GM12878 (cell line): Measurements from ENCODE around the gene PLPP3. TPM values are rescaled to one million over a fixed set of nuclear protein-coding genes. Genes with fewer than 3 reads are reported as not detected.

Experiments
- ATAC-seq: fragments of 200-7000 bp; cut with Tn5 transposase; 3 replicates; pipeline ENCODE4 v1.9.1; 2020; ENCODE audit warnings: mild to moderate bottlenecking, moderate library complexity
- BruUV-seq: library from RNA; stranded (reverse); fragments of 400-500 nt; replicated peaks from 2 replicates; lab custom pipeline; 2021; lab: Mats Ljungman, UMichigan
- CTCF ChIA-PET: fragments of 300-600 bp; sonication (Branson Sonifier 250); formaldehyde crosslinking; extraction: SDS; loops from one replicate; lab custom pipeline; 2021; ENCODE audit warnings: inconsistent platforms; lab: Yijun Ruan, JAX
- POLR2A ChIA-PET: fragments of 350-600 bp; formaldehyde crosslinking; extraction: SDS; loops from one replicate; lab custom pipeline; 2021; ENCODE audit warnings: inconsistent platforms; lab: Charles Lee
- RAD21 ChIA-PET: fragments of 300-600 bp; sonication (Branson Sonifier 250); formaldehyde crosslinking; loops from one replicate; lab custom pipeline; 2023; ENCODE audit warnings: antibody characterized with exemption; ENCODE audit not compliant: unreplicated experiment; lab: Charles Lee
- SMC1A ChIA-PET: fragments of 300-600 bp; sonication (Branson Sonifier 250); formaldehyde crosslinking; loops from one replicate; lab custom pipeline; 2023; ENCODE audit not compliant: unreplicated experiment, uncharacterized antibody; lab: Charles Lee
- DNase-seq: peaks from one replicate; pipeline ENCODE4 v3.0.0-alpha.2; 2011; ENCODE audit warnings: low read depth, low spot score
- FAIRE-seq: peaks from 3 replicates; lab custom pipeline; 2011; peaks lifted over from hg19 to GRCh38; lab: Jason Lieb, UNC
- H2AFZ ChIP-seq: 2 replicates; pipeline ENCODE4 v1.6.0; 2011; ENCODE audit warnings: low read depth, low read length, control low read depth; ENCODE audit not compliant: control insufficient read depth
- H3K27ac ChIP-seq: 2 replicates; pipeline ENCODE4 v1.5.1; 2011; ENCODE audit warnings: control low read depth; ENCODE audit not compliant: control insufficient read depth, insufficient read depth
- H3K27me3 ChIP-seq, 2 experiments: replicated peaks in 1 of 2; 2 replicates each; pipeline versions ENCODE4 v1.6.0 to v1.6.1; 2011; ENCODE audit warnings: low read length in 1 of 2; ENCODE audit not compliant: control insufficient read depth in 2 of 2, insufficient read depth in 2 of 2
- H3K36me3 ChIP-seq, 2 experiments: 2 replicates each; pipeline ENCODE4 v1.5.1; 2011; ENCODE audit warnings: low read length in 1 of 2; ENCODE audit not compliant: control insufficient read depth in 2 of 2, insufficient read depth in 2 of 2
- H3K4me1 ChIP-seq: 2 replicates; pipeline ENCODE4 v1.6.1; 2011; ENCODE audit warnings: mild to moderate bottlenecking, low read length, moderate library complexity, mixed read lengths; ENCODE audit not compliant: control insufficient read depth, insufficient read depth
- H3K4me2 ChIP-seq: 2 replicates; pipeline ENCODE4 v1.6.0; 2011; ENCODE audit warnings: control low read depth; ENCODE audit not compliant: control insufficient read depth, insufficient read depth
- H3K4me3 ChIP-seq: fragments of 200-600 bp; sonication (generic); 2 replicates; pipeline ENCODE4 v1.5.1; 2016
- H3K79me2 ChIP-seq: 2 replicates; pipeline ENCODE4 v1.6.0; 2011; ENCODE audit warnings: low read length; ENCODE audit not compliant: control insufficient read depth, insufficient read depth
- H3K9ac ChIP-seq: 2 replicates; pipeline ENCODE4 v1.8.0; 2011; ENCODE audit warnings: low read length, control low read depth, mixed read lengths; ENCODE audit not compliant: control insufficient read depth, insufficient read depth
- H3K9me3 ChIP-seq: replicated peaks from 3 replicates; pipeline ENCODE4 v1.5.1; 2011; ENCODE audit warnings: mild to moderate bottlenecking, low read length; ENCODE audit not compliant: control insufficient read depth, insufficient read depth
- H4K20me1 ChIP-seq: 2 replicates; pipeline ENCODE4 v1.6.0; 2011; ENCODE audit not compliant: control insufficient read depth, insufficient read depth
- CBX3 ChIP-seq: fragments of 200-600 bp; sonication (generic); IDR thresholded peaks from 2 replicates; pipeline ENCODE4 v1.6.1; 2016; ENCODE audit warnings: low read depth, borderline replicate concordance
- CREB1 ChIP-seq: IDR thresholded peaks from 2 replicates; pipeline ENCODE4 v1.6.1; 2012; ENCODE audit warnings: low read depth, mild to moderate bottlenecking, inconsistent platforms
- DPF2 ChIP-seq: fragments of 450-650 bp; IDR thresholded peaks from 2 replicates; pipeline ENCODE4 v1.6.1; 2017; ENCODE audit warnings: mild to moderate bottlenecking
- KDM1A ChIP-seq: fragments of 200-600 bp; sonication (generic); IDR thresholded peaks from 2 replicates; pipeline ENCODE4 v1.6.1; 2016; ENCODE audit warnings: borderline replicate concordance
- MEF2B ChIP-seq: fragments of 450-650 bp; IDR thresholded peaks from 2 replicates; pipeline ENCODE4 v1.6.1; 2018; ENCODE audit warnings: mild to moderate bottlenecking, moderate library complexity; ENCODE audit not compliant: partially characterized antibody, poor library complexity, severe bottlenecking
- MTA3 ChIP-seq: IDR thresholded peaks from 2 replicates; pipeline ENCODE4 v1.6.1; 2012; ENCODE audit warnings: low read length, inconsistent platforms, borderline replicate concordance
- MYC ChIP-seq: IDR thresholded peaks from 2 replicates; pipeline ENCODE4 v1.6.1; 2011; ENCODE audit warnings: mild to moderate bottlenecking, low read length, moderate library complexity, inconsistent platforms; ENCODE audit not compliant: insufficient read depth, insufficient replicate concordance, insufficient read length, severe bottlenecking
- PAX8 ChIP-seq: fragments of 450-650 bp; IDR thresholded peaks from 2 replicates; pipeline ENCODE4 v1.6.1; 2017; ENCODE audit warnings: mild to moderate bottlenecking, moderate library complexity
- POU2F2 ChIP-seq: IDR thresholded peaks from 3 replicates; pipeline ENCODE4 v1.6.1; 2011; ENCODE audit warnings: low read depth, mild to moderate bottlenecking, low read length, borderline replicate concordance
- RFX5 ChIP-seq: IDR thresholded peaks from 2 replicates; pipeline ENCODE4 v1.6.1; 2011; ENCODE audit warnings: low read depth, low read length, improper control_type of control experiment
- SMARCA5 ChIP-seq: fragments of 450-650 bp; IDR thresholded peaks from 2 replicates; pipeline ENCODE4 v1.6.1; 2017; ENCODE audit warnings: mild to moderate bottlenecking
- SREBF1 ChIP-seq: IDR thresholded peaks from 2 replicates; pipeline ENCODE4 v1.6.1; 2012; ENCODE audit warnings: mild to moderate bottlenecking, low read length
- TARDBP ChIP-seq: IDR thresholded peaks from 2 replicates; pipeline ENCODE4 v1.6.1; 2016; ENCODE audit warnings: borderline replicate concordance
- WGBS: methylation state at CpG from one replicate; pipeline ENCODE4 v1.1.6; 2016; ENCODE audit warnings: low lambda C conversion rate; ENCODE audit not compliant: insufficient replicate concordance, insufficient coverage; ENCODE audit errors: missing lambda C conversion rate; 5-methylcytosine and 5-hydroxymethylcytosine counted together
- in situ Hi-C: fragments of 300-500 bp; cut with MboI; formaldehyde crosslinking; loops from 9 replicates; pipeline ENCODE4 v1.14.3; 2018; ENCODE audit warnings: mixed read lengths
- intact Hi-C: fragments of 100-400 bp; cut with micrococcal nuclease; formaldehyde crosslinking; loops from one replicate; pipeline ENCODE4 v1.14.2; 2022; ENCODE audit not compliant: unreplicated experiment
- polyA plus RNA-seq, 11 experiments: library from polyadenylated mRNA; depleted of rRNA in 4 of 11; unstranded in 6 of 11; stranded (reverse) in 5 of 11; fragments of >200 nt; fragmentation: Nextera tagmentation in 4 of 11; fragmentation: Illumina TruSeq in 1 of 11; extraction: Ambion mirVana in 4 of 11; extraction: Trizol in 1 of 11; gene quantifications; 1 replicate in 1 of 11; 2 replicates in 10 of 11; pipeline versions ENCODE4 v1.2.1 to v1.2.3, GENCODE V29; 2011 to 2016; ENCODE audit warnings: inconsistent platforms in 2 of 11, missing spikeins in 2 of 11, low read depth in 1 of 11
- total RNA-seq, 4 experiments: library from RNA; depleted of rRNA in 3 of 4; stranded (reverse); fragments of >200 nt in 3 of 4; fragmentation: Illumina TruSeq in 1 of 4; extraction: Trizol in 1 of 4; gene quantifications; 2 replicates each; pipeline versions ENCODE4 v1.2.1 to v1.2.3, GENCODE V29; 2013 to 2021
- TF ChIP-seq, protein P1 (sequence below): fragments of 450-650 bp; IDR thresholded peaks from 2 replicates; pipeline ENCODE4 v1.6.1; 2016; ENCODE audit warnings: mild to moderate bottlenecking, moderate library complexity, borderline replicate concordance
- TF ChIP-seq, protein P2 (sequence below): fragments of 450-650 bp; IDR thresholded peaks from 2 replicates; pipeline ENCODE4 v1.6.1; 2016; ENCODE audit warnings: mild to moderate bottlenecking
- TF ChIP-seq, protein P3 (sequence below): fragments of 150-350 bp; IDR thresholded peaks from 2 replicates; pipeline ENCODE4 v1.6.1; 2016; ENCODE audit warnings: low read depth, low read length

The PLPP3 gene
- total and polyA plus RNA-seq, 10 of the 15 experiments (the other 5 are each of a cell fraction or from before 2014, with no cell fraction given), result 6.4 to 26.8 (median 9.5) TPM

DNA sequence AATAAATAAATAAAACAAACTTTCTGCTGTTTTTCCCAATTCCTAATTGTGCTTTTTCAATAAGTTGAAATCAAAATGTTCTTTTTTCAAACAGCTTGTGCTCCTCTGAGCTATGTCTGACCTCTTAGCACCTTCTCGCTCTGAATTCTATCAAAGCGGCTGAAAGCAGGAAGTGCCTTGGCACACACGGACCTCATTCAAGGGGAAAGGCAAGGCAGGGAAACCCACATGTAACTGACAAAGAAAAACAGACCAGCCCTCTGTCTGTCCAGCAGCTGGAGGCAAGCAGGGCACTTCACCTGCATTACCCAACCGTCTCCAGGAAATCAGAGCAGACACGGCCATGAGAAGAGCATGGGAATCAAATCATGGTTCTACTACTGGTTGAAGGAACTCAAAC lies 56.7 kb downstream of the PLPP3 start:
- Histone ChIP-seq H3K9me3 (no peaks in the 10 kb centered on the region), H2AFZ (no peak overlapping the region), H3K79me2 (no peaks in the 10 kb centered on the region), H3K9ac (no peak overlapping the region), H3K27me3 (no peaks in the 10 kb centered on the region; a peak in 1 of 4 replicates), H3K27ac (no peak overlapping the region), H3K4me1 (peaks cover 47% of the 10 kb centered on the region), H3K4me3 (no peak overlapping the region), H3K4me2 (no peak overlapping the region), H4K20me1 (no peaks in the 10 kb centered on the region), H3K36me3 (no peaks in the 10 kb centered on the region)
- no peak for DNase-seq
- no peak for TF ChIP-seq TARDBP
- no peak for TF ChIP-seq CREB1
- no peak for TF ChIP-seq DPF2
- no peak for TF ChIP-seq CBX3
- no peak for TF ChIP-seq RFX5
- no peak for TF ChIP-seq MTA3
- no peak for TF ChIP-seq SMARCA5
- no peak for TF ChIP-seq SREBF1
- no peak for TF ChIP-seq MYC
- no peak for TF ChIP-seq KDM1A
- no peak for TF ChIP-seq PAX8
- TF ChIP-seq, protein P1, sequence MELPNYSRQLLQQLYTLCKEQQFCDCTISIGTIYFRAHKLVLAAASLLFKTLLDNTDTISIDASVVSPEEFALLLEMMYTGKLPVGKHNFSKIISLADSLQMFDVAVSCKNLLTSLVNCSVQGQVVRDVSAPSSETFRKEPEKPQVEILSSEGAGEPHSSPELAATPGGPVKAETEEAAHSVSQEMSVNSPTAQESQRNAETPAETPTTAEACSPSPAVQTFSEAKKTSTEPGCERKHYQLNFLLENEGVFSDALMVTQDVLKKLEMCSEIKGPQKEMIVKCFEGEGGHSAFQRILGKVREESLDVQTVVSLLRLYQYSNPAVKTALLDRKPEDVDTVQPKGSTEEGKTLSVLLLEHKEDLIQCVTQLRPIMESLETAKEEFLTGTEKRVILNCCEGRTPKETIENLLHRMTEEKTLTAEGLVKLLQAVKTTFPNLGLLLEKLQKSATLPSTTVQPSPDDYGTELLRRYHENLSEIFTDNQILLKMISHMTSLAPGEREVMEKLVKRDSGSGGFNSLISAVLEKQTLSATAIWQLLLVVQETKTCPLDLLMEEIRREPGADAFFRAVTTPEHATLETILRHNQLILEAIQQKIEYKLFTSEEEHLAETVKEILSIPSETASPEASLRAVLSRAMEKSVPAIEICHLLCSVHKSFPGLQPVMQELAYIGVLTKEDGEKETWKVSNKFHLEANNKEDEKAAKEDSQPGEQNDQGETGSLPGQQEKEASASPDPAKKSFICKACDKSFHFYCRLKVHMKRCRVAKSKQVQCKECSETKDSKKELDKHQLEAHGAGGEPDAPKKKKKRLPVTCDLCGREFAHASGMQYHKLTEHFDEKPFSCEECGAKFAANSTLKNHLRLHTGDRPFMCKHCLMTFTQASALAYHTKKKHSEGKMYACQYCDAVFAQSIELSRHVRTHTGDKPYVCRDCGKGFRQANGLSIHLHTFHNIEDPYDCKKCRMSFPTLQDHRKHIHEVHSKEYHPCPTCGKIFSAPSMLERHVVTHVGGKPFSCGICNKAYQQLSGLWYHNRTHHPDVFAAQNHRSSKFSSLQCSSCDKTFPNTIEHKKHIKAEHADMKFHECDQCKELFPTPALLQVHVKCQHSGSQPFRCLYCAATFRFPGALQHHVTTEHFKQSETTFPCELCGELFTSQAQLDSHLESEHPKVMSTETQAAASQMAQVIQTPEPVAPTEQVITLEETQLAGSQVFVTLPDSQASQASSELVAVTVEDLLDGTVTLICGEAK, result no peak
- TF ChIP-seq, protein P2, sequence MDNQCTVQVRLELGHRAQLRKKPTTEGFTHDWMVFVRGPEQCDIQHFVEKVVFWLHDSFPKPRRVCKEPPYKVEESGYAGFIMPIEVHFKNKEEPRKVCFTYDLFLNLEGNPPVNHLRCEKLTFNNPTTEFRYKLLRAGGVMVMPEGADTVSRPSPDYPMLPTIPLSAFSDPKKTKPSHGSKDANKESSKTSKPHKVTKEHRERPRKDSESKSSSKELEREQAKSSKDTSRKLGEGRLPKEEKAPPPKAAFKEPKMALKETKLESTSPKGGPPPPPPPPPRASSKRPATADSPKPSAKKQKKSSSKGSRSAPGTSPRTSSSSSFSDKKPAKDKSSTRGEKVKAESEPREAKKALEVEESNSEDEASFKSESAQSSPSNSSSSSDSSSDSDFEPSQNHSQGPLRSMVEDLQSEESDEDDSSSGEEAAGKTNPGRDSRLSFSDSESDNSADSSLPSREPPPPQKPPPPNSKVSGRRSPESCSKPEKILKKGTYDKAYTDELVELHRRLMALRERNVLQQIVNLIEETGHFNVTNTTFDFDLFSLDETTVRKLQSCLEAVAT, result no peak
- TF ChIP-seq POU2F2, result no peak
- no peak for TF ChIP-seq MEF2B
- TF ChIP-seq, protein P3, sequence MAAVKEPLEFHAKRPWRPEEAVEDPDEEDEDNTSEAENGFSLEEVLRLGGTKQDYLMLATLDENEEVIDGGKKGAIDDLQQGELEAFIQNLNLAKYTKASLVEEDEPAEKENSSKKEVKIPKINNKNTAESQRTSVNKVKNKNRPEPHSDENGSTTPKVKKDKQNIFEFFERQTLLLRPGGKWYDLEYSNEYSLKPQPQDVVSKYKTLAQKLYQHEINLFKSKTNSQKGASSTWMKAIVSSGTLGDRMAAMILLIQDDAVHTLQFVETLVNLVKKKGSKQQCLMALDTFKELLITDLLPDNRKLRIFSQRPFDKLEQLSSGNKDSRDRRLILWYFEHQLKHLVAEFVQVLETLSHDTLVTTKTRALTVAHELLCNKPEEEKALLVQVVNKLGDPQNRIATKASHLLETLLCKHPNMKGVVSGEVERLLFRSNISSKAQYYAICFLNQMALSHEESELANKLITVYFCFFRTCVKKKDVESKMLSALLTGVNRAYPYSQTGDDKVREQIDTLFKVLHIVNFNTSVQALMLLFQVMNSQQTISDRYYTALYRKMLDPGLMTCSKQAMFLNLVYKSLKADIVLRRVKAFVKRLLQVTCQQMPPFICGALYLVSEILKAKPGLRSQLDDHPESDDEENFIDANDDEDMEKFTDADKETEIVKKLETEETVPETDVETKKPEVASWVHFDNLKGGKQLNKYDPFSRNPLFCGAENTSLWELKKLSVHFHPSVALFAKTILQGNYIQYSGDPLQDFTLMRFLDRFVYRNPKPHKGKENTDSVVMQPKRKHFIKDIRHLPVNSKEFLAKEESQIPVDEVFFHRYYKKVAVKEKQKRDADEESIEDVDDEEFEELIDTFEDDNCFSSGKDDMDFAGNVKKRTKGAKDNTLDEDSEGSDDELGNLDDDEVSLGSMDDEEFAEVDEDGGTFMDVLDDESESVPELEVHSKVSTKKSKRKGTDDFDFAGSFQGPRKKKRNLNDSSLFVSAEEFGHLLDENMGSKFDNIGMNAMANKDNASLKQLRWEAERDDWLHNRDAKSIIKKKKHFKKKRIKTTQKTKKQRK, result no peak
- FAIRE-seq, result no peak
- SMC1A ChIA-PET, result interaction anchor here (1.0 to 2.0 kb wide), 5 partner anchors 10 to 191 kb away, joined by 3 to 7 read pairs (median 3); no protein-coding TSS in a partner anchor
- POLR2A ChIA-PET, result interaction anchor here (0.6 to 0.8 kb wide), 2 partner anchors 17 to 42 kb away, joined by 3 read pairs; no protein-coding TSS in a partner anchor
- no TSS peak for BruUV-seq
- intact Hi-C loops (no loop called here), in situ Hi-C loops (no loop called here)
- CTCF ChIA-PET, result interaction anchor here (1.0 kb wide), 1 partner anchor 62 kb away, joined by 5 read pairs; no protein-coding TSS in a partner anchor
- WGBS, result 57% methylated on average over 5 of the region's 5 CpGs
- RAD21 ChIA-PET, result interaction anchor here (1.4 to 12.1 kb wide), 2 partner anchors 42 to 52 kb away, joined by 5 to 174 read pairs; partner anchors contain the start of gene PLPP3
- no peak for ATAC-seq
